ENCODE results near the gene SSTR5.

SSTR5 gene

DNA sequence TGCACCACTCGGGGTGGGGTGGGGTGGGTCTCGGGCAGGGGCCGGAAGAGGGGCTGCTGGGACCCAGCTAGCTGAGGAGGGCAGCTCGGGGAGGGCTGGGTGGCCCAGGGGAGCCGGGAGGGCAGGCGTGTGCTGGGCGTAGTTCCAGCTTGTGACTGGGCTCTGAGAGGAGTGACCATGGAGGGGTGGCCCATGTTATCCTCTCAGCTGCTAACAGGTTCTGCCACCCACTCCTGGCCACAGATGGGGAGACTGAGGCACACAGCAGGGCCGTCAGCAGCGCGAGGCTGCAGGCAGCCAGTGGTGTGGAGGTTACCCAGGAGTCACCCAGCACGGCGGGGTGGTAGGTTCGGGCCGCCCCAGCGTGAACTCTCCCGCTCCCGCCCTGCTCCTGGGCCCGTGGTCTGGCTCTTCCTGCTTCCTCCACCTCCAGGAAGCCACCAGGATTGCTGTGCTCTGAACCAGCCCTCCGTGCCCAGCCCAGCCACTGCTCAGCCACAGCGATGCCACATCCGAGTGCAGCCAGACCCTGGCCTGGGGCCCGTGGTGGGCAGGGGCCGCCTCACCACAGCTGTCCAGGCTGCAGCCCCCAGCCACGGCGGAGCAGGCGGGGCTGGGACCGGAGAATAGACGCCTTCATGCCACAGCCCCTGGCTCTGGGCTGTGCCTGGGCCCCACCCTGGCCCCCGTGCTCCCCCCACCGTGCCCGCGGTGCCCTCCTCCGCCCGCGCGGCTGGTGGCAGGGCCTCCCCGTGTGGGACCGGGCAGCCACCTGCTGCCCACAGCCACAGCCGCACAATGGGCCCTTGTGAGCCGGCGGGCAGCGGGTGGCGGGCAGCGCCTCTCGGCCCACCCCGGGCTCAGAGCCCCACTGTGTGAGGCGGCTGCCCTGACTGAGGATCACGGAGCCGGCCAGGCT lies 26.3 kb upstream of the SSTR5 start:
- no peak overlapping the region for H3K4me3 Mint-ChIP-seq

DNA sequence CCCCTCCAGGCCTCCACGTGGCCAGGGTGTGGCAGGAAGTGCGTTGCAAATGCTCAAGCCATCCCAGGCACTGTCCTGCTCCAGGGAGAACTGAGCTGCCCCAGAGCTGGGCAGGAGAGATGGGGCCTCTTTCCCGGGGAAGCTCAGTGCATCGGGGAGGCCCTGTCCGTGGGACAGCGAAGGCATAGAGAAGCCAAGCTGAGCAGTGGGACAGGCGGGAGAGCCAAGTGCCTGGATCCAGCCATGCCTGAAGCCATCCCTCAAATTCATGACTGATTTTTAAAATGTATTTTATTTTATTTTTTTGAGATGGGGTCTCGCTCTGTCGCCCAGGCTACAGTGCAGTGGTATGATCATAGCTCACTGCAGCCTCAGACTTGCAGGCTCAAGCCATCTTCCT lies 25.4 kb upstream of the SSTR5 start:
- no peaks in the 10 kb centered on the region for H3K9me3 Mint-ChIP-seq
- no peaks in the 10 kb centered on the region for H3K27me3 Mint-ChIP-seq (ENCODE audit: low read depth)
- no peaks in the 10 kb centered on the region for H3K4me1 Mint-ChIP-seq (ENCODE audit: low read depth)
- no peaks in the 10 kb centered on the region for H3K36me3 Mint-ChIP-seq (ENCODE audit: low read depth)
- H3K27ac Mint-ChIP-seq, result no peak overlapping the region
- H3K4me3 Mint-ChIP-seq, result no peak overlapping the region

More for the DNA sequence above, 26.3 kb upstream of the SSTR5 start:
- no peaks in the 10 kb centered on the region for H3K27me3 Mint-ChIP-seq (ENCODE audit: low read depth)
- no peaks in the 10 kb centered on the region for H3K4me1 Mint-ChIP-seq (ENCODE audit: low read depth)
- no peaks in the 10 kb centered on the region for H3K36me3 Mint-ChIP-seq (ENCODE audit: low read depth)
- no peaks in the 10 kb centered on the region for H3K9me3 Mint-ChIP-seq
- no peak overlapping the region for H3K27ac Mint-ChIP-seq

DNA sequence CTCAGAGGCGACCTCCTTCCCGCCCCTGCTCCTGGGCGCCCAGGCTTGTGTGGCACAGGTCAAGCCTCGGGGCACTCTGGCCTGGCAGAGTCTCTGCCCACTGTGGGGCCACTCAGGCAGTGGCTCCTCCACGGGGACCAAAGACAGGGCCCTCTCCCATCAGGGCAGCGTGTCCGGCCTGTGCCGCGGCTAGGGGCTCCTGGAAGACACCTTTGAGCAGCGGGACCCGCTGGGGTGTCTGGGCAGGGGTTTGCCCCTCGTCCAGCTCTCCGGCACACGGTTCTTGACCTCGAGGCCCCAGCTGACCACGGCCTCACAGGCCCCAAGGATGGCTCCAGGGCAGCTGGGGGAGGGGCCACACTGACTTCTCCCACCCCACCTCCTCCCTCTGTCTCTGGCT lies 24.7 kb upstream of the SSTR5 start:
- Mint-ChIP-seq H3K4me1 (ENCODE audit: low read depth) (no peaks in the 10 kb centered on the region), H3K27ac (no peak overlapping the region), H3K4me3 (no peak overlapping the region), H3K36me3 (ENCODE audit: low read depth) (no peaks in the 10 kb centered on the region), H3K9me3 (no peaks in the 10 kb centered on the region), H3K27me3 (ENCODE audit: low read depth) (no peaks in the 10 kb centered on the region)

DNA sequence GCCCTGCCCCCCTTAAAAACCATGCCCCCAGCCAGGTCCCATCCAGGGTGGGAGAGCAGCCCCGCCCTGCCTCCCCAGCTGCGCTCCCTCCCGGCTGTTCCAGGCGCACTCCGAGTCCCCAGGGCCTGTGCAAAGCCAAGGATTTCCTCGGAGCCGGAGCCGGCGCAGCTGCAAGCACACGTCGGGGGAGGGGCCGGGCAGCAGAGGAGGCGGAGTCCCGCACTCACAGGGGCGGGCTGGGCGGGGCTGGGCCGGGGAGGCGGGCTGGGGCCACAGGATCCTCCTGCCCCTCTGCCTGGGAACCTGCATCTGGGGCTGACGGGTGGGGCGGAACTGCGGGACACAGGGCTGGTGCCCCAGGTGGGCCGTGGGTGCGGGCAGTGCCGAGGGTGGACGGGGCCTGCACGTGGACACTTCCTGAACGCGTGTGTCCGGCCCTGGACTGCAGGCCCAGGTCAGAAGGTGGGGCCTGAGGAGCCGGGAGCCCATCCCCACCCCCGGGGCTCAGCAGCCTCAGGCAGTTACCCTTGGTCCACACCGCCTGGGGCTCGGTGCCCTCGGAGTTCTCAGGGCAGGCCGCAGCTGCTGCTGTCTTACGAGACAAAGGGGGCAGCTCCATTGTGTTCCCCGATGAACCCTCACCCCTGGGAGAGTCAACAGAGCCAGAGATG lies 24.0 kb upstream of the SSTR5 start:
- Mint-ChIP-seq H3K36me3 (ENCODE audit: low read depth) (no peaks in the 10 kb centered on the region), H3K4me1 (ENCODE audit: low read depth) (no peaks in the 10 kb centered on the region), H3K9me3 (no peaks in the 10 kb centered on the region), H3K27ac (no peak overlapping the region), H3K4me3 (no peak overlapping the region), H3K27me3 (ENCODE audit: low read depth) (no peaks in the 10 kb centered on the region)

DNA sequence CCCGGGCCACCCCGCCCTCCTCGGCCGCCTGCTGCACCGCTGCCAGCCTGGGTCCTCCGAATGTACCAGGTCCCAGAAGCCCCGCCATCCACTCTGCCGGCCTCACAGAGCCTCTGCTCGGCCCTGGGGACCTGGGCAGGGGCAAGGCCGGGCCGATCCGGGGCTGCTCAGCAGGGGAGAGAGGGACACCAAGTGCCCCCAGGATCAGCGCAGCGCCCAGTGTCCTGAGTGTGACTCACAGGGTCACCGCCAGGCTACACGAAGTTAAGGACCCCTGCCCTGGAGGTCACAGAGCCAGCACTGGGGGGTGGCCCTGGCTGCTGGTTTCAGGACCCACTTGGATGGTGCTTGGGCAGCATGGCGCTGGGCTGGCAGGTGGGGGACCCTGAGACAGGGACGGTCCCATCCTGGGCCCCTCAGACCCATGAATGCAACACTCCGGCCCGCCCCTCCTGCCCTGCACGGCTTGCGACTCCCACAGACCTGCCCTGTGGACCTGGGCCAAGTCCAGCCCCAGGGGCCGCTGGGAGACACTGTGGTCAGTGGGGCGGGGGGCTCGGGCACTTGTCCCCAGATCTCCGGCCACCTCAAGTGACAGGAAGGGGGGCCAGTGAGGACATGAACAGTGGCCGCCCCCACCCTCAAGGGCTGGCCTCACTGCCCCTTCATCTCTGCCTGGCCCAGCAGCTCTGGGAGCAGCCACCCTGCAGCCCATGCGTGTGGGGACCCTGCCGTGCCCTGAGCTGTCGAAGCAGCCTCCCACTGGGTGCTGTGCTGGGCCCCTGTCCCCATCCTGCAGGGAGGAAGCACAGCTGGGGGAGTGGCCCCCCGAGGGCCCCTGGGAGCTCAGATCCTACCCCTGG lies 23.2 kb upstream of the SSTR5 start:
- H3K9me3 Mint-ChIP-seq, result no peaks in the 10 kb centered on the region
- no peaks in the 10 kb centered on the region for H3K4me1 Mint-ChIP-seq (ENCODE audit: low read depth)
- no peak overlapping the region for H3K27ac Mint-ChIP-seq
- H3K36me3 Mint-ChIP-seq (ENCODE audit: low read depth), result no peaks in the 10 kb centered on the region
- H3K4me3 Mint-ChIP-seq, result no peak overlapping the region
- H3K27me3 Mint-ChIP-seq (ENCODE audit: low read depth), result no peaks in the 10 kb centered on the region

DNA sequence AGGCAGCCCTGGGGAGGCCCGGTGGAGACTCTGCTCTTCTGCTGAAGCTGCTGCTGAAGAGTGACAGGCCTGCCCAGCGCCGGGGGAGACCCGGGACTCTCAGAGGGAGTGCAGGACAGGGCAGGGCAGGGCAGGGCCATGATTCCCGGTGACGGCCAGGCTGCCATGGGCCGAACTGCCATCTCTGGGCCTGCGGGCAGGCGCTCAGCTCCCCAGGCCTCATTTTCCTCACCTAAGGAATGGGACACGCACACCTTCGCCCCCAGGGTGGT lies 22.6 kb upstream of the SSTR5 start:
- Mint-ChIP-seq H3K27me3 (ENCODE audit: low read depth) (no peaks in the 10 kb centered on the region), H3K36me3 (ENCODE audit: low read depth) (no peaks in the 10 kb centered on the region), H3K27ac (no peak overlapping the region), H3K4me3 (no peak overlapping the region), H3K9me3 (no peaks in the 10 kb centered on the region), H3K4me1 (ENCODE audit: low read depth) (no peaks in the 10 kb centered on the region)

DNA sequence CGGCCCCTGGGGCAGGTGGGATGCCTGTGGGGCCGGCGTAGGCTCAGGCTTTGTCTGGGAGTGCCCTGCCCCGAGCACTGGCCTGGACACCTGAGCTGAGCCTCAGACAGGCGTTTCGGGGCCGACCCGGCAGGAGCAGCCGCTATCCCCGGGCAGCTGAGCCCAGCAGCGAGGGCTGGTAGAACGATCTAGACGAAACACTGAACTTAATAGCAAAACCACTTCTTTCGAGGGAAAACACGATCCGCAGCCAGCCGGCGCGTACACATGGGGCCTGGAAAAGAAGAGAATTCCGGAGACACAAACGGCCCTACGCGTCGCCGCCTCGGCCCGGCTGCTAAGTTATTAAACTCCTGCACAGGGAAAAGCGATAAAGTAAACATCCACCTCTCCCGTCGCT lies 22.0 kb upstream of the SSTR5 start:
- Mint-ChIP-seq H3K27ac (no peak overlapping the region), H3K27me3 (ENCODE audit: low read depth) (no peaks in the 10 kb centered on the region), H3K9me3 (no peaks in the 10 kb centered on the region), H3K4me1 (ENCODE audit: low read depth) (no peaks in the 10 kb centered on the region), H3K36me3 (ENCODE audit: low read depth) (no peaks in the 10 kb centered on the region), H3K4me3 (no peak overlapping the region)

DNA sequence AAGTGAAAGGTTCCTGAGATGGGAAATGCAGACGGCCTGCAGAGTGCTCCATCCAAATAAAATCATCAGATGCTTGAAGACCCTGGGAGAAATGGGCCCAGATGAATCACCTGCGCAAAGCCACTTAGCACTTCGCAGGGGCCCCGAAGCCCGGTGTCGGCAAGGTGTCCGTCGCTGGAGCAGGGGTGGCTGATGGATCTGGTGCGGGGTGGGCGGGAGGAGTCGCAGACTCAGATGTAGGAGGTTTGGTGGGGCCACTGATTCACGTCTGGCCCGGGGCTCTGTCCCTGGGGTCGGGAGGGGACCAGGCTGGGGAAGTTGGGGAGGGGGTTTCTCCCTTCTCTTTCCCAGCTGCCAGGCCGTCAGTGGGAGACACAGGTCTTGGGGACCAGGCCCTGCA lies 21.6 kb upstream of the SSTR5 start:
- H3K9me3 Mint-ChIP-seq, result no peaks in the 10 kb centered on the region
- H3K4me1 Mint-ChIP-seq (ENCODE audit: low read depth), result no peaks in the 10 kb centered on the region
- no peak overlapping the region for H3K4me3 Mint-ChIP-seq
- no peaks in the 10 kb centered on the region for H3K27me3 Mint-ChIP-seq (ENCODE audit: low read depth)
- no peaks in the 10 kb centered on the region for H3K36me3 Mint-ChIP-seq (ENCODE audit: low read depth)
- H3K27ac Mint-ChIP-seq, result no peak overlapping the region

DNA sequence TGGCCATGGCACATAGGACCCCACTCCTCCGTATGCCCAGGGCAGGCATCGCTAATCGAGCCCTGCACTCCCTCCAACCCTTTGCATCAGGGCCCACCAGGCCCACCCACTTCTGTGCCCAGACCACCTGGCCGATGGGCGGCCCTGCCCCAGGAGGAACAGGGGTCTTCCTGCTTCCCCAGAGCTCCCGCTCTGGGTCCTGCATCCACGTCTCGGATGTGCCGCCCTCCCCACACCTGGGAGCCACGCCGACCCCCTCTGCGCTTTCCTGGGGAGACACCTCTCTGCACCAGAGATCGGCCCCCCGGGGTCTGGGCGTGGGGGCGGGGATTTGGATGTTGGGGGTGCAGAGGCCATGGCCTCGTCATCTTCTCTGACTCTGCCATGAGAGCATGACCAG lies 21.1 kb upstream of the SSTR5 start:
- Mint-ChIP-seq H3K9me3 (no peaks in the 10 kb centered on the region), H3K4me1 (ENCODE audit: low read depth) (no peaks in the 10 kb centered on the region), H3K27me3 (ENCODE audit: low read depth) (no peaks in the 10 kb centered on the region)

DNA sequence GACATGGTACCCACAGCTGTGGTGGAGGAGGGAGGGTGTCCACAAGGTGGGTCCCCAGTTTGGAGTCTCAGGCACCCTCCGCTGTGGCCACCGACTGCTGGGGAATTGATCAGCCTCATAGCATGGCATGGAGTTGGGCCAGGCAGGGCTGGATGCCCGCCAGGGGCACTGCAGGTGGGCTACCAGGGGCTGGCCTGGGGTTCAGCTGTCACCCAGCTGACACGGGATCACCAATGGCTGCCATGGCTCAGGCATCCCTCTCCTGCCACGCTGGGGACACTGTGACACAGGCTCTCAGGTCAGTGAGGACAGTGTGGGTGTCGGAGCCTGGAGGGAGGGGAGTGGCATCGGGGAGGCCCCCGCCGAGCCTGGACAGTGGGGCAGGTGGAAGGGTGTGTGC lies 19.8 kb upstream of the SSTR5 start:
- no peaks in the 10 kb centered on the region for H3K9me3 Mint-ChIP-seq
- H3K27me3 Mint-ChIP-seq (ENCODE audit: low read depth), result no peaks in the 10 kb centered on the region
- no peak overlapping the region for H3K27ac Mint-ChIP-seq
- no peaks in the 10 kb centered on the region for H3K4me1 Mint-ChIP-seq (ENCODE audit: low read depth)
- no peaks in the 10 kb centered on the region for H3K36me3 Mint-ChIP-seq (ENCODE audit: low read depth)
- no peak overlapping the region for H3K4me3 Mint-ChIP-seq

More for the DNA sequence above, 21.1 kb upstream of the SSTR5 start:
- Mint-ChIP-seq H3K4me3 (no peak overlapping the region), H3K36me3 (ENCODE audit: low read depth) (no peaks in the 10 kb centered on the region), H3K27ac (no peak overlapping the region)

DNA sequence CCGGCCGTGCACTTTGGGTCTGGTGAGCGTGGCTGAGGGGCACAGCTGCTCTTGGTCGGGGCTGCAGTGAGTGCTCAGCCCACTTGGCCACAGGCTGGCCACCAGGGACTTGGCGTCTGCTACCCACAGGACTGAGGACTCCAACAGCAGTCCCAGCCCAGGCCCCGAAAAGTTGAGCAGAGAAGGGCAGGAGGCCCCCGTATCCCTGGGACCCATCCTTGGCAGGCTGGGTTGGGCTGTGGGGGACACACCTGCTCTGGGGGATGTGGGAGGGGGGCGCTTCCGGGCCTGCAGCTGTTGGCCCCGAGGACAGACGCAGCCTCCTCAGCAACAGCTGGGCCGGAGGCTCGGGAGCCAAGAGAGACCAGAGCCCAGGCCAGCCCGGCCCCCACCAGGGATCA lies 19.4 kb upstream of the SSTR5 start:
- Mint-ChIP-seq H3K27me3 (ENCODE audit: low read depth) (no peaks in the 10 kb centered on the region), H3K9me3 (no peaks in the 10 kb centered on the region), H3K4me1 (ENCODE audit: low read depth) (no peaks in the 10 kb centered on the region), H3K27ac (no peak overlapping the region), H3K4me3 (no peak overlapping the region), H3K36me3 (ENCODE audit: low read depth) (no peaks in the 10 kb centered on the region)

DNA sequence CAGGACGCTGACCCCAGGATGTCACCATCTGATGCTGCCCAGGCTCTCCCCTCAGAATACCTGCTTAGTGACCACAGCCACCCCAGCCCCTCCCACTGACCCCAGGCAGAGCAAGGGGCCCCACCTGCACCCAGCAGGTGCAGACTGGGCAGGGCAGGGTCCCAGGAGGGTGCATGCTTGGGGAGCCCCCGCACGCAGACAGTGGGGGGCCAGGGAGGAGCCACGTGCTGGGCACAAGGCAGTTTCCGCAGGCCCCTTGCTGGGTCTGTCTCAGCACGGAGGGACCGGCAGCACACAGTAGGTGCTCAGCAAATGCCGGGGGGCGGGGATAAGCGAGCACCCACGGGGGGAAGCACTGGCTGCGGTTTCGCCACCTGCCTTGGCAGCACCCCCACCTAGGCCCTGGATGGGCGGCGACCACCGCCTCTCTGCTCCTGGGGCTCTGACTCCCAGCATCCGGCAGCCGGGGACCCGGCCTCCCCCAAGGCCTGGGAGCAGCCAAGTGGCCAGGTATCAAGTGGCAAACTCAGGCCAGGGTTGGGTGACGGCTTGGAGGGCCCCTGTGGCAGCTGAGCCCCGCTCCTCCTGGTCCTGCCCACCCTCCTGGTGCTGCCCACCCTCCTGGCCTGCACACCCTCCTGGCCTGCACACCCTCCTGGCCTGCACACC lies 18.7 kb upstream of the SSTR5 start:
- Mint-ChIP-seq H3K36me3 (ENCODE audit: low read depth) (no peaks in the 10 kb centered on the region), H3K4me1 (ENCODE audit: low read depth) (no peaks in the 10 kb centered on the region), H3K4me3 (no peak overlapping the region), H3K9me3 (no peaks in the 10 kb centered on the region), H3K27ac (no peak overlapping the region), H3K27me3 (ENCODE audit: low read depth) (no peaks in the 10 kb centered on the region)

DNA sequence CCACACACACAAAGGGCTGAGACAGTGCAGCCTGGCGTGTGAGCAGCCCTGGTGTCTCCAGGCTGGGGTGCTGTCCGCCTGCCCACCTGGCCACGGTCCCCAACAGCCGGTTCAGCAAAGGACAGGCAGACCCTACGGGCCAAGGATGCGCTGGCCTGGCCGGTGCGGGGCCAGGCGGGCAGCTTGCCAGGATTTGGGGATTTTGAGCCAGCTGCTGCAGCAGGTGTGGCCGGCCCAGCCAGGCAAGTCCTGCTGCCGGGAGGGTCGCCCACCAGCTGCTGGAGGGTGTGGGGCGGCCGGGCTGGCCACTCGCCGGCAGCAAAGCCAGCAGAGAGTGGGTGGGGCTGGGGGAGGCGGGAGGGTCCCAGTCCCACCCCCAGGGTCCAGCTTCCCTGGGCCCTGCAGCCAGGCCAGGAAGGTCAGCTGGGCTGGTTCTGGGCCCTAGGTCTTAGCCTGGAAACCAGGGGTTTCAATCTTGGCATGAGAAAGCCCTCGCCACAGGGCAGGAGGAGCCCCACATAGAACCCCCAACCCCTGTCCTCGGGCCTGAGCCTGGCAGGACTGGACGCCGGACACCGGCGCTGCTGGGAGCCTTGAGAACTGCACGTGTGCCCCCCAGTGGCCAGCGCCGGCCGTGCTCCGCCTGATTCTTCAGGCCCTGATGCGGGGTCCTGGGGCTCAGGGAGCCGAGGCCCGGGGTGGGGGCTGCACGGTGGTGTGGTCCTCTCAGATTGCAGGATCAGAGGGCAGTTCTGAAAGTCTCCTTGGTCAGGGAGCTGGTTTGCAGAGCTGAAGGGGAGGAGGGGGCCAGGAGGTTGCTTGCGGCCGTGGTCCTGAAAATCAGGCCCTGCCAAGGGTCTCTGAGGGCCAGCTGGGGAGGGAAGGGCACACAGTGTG lies 17.6 kb upstream of the SSTR5 start:
- H3K9me3 Mint-ChIP-seq, result peaks cover 6% of the 10 kb centered on the region
- no peaks in the 10 kb centered on the region for H3K36me3 Mint-ChIP-seq (ENCODE audit: low read depth)
- H3K27ac Mint-ChIP-seq, result no peak overlapping the region
- no peaks in the 10 kb centered on the region for H3K27me3 Mint-ChIP-seq (ENCODE audit: low read depth)
- no peaks in the 10 kb centered on the region for H3K4me1 Mint-ChIP-seq (ENCODE audit: low read depth)
- no peak overlapping the region for H3K4me3 Mint-ChIP-seq

DNA sequence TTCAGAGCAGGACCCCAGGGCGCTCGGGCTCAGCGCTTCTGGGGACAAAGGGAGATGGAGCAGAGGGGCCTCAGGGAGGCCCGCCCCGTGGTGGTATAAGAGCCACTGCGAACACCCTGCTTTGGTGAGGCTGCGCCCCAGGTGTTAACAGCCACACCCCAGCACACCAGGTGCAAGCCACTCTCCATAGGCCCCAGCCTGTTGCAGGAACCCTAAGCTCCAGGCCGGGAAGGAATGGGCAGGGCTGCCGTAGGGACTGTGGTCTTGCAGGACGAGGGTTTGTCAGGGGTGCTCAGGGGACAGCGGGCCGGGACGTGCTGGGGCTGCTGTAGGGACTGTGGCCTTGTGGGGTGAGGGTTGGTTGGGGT lies 17.0 kb upstream of the SSTR5 start:
- Mint-ChIP-seq H3K4me3 (no peak overlapping the region), H3K27ac (no peak overlapping the region)

More for the DNA sequence above, 17.0 kb upstream of the SSTR5 start:
- Mint-ChIP-seq H3K27me3 (ENCODE audit: low read depth) (no peaks in the 10 kb centered on the region), H3K9me3 (peaks cover 6% of the 10 kb centered on the region), H3K36me3 (ENCODE audit: low read depth) (no peaks in the 10 kb centered on the region), H3K4me1 (ENCODE audit: low read depth) (no peaks in the 10 kb centered on the region)

All from T-helper 1 cell treated with Interleukin-12 subunit alpha and Interleukin-12 subunit beta and Interleukin-4 antibody, amounts not matched to agents 30 μg/mL and 1 μg/mL, for 36 hours (primary cell).